Right lobe of liver (tissue), 4 donors: ENCODE measurements around the gene EPB41.

Experiments
- POLR2A ChIP-seq: fragments of 450-650 bp; IDR thresholded peaks from one replicate; pipeline ENCODE4 v1.6.1; 2017; ENCODE audit warnings: antibody characterized with exemption, mild to moderate bottlenecking
- TF ChIP-seq, protein P1 (sequence below), 4 donors: fragments of 200-600 bp in 3 of 4; fragments of 450-650 bp in 1 of 4; IDR thresholded peaks; one replicate each; pipeline versions ENCODE4 v1.5.1 to v1.8.0; 2016 to 2022; ENCODE audit warnings: antibody characterized with exemption in 4 of 4, mild to moderate bottlenecking in 2 of 4
- donor health status: DM: no; HTN: no; CAD: no.
- donor health status: DM: no; HTN: no; CAD: no.
- donor health status: DM: no; HTN: yes; CAD: no.

- TF ChIP-seq, protein P1, sequence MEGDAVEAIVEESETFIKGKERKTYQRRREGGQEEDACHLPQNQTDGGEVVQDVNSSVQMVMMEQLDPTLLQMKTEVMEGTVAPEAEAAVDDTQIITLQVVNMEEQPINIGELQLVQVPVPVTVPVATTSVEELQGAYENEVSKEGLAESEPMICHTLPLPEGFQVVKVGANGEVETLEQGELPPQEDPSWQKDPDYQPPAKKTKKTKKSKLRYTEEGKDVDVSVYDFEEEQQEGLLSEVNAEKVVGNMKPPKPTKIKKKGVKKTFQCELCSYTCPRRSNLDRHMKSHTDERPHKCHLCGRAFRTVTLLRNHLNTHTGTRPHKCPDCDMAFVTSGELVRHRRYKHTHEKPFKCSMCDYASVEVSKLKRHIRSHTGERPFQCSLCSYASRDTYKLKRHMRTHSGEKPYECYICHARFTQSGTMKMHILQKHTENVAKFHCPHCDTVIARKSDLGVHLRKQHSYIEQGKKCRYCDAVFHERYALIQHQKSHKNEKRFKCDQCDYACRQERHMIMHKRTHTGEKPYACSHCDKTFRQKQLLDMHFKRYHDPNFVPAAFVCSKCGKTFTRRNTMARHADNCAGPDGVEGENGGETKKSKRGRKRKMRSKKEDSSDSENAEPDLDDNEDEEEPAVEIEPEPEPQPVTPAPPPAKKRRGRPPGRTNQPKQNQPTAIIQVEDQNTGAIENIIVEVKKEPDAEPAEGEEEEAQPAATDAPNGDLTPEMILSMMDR (IDR thresholded peaks at IDR 0.05): no peak
- TF ChIP-seq POLR2A: no peak
Observed at GRCh38 chr1:28927648-28928313, 13.4 kb downstream of the EPB41 start.
